HG02973 (cell line): ENCODE results near the gene CACNA1C.

Source experiments
- ATAC-seq: cut with Tn5 transposase; IDR thresholded peaks from one replicate; pipeline ENCODE4 v1.9.1; 2021; ENCODE audit warnings: moderate library complexity; ENCODE audit not compliant: unreplicated experiment

The CACNA1C gene

DNA sequence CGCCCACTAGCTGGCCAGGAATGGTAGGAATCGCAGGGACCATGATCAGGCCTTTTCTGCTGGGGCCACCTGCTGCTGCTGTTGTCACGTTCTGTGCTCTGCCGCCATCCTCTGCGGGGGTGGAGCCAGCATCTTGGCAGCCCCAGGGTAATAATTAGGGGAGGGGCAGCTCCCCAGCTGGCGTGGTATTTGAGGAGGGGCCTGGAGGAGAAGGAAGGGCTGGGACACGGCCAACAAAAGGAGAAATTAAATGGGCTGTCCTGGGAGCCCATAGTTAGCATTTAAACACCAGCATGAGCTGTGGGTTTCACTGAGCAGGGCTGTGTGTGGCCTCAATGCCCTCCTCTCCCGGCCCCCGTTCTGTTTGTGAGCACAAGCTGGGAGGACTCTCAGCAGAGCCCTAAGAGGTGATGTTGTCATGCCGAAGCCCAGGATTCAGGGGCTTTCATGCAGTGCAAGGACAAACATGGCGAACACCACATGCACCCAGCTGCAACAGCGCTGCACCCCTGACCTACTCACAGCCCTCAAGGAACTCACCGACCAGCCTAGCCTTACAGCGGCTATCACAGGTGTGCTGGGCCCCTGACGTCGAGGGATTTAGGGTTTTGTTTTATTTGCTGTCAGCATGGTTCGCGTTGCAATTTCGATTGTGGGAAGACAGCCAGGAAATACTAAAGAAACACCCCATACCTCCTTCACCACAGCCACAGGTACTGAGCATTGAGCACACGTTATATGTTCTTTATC, 324.3 kb downstream of the CACNA1C start:
- no peak for ATAC-seq

DNA sequence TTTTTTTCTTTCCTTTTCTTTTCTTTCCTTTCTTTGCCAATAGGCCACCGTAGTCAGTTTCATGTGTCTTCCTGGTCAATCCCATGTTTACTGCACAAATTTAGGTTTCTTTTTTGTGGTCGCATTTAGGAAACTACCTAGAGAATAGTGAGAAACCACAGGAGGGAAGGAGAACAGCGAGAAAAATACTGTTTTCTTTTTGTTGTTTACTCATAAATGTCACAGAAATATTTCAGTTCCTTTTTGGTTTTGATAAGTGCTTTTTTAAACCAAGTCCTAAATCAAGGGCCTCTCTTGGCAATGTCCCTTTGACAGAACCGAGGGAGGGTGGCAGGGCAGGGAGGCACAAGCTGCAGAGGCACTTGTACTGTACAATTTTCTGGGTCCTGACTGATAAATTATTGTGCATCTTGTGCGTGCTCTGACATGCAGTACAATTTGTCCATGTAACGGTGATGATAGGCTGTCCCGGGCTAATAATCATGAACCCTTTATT, 326.1 kb downstream of the CACNA1C start:
- ATAC-seq: no peak

DNA sequence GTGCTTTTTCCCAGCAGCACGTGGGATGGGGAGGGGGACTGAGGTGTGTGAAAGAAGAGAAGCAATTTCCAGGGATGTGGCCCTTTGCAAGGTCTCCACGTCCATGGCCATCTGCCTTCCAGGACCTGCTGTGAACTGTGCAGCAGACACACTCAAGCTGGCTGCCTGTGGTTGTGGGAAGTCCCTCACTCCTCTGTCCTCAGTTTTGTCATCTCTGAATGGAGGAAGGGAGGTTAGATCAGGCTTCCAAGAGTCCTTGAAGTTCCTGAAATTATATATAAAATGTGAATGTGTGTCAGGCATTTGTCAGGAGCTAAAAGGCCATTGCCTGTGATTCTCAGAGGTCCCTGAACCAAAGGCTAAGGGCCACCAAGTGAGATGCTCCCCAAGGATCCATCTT, 328.2 kb downstream of the CACNA1C start:
- no peak for ATAC-seq

DNA sequence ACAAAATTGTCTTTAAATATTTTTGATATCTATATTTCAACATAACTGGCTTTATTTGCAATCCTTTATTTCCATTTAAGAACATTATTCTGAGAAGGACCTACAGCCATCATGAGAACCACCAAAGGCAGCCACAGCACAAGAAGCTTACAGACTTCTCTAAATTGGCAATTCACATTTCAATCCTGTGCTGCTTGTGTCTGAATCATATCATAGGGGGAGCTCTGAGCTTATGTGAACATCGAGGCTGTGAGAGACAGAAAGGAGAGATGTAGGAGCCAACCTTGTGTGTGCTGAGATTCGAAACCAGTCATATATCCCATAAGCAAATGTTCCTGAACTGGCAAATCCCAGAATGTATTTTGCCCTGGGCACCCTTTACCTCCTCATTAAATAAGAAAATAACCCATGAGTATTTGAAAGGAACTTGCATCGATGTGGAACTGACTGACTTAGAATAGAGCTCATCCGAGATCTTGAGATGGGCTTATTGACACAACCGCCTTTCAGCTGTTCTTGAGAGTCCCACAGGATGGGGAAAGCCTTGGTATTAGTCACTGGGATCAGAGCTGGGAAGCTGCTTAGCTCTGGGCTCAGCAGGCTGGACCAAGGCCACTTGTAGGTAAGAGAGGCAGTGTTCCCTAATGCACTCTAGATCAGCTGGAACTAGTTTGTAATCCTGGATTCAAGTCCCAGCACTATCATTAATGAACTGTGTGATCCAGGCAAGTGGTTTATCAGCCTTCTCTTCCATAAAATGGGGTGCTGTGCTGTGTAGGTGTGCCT, 329.8 kb downstream of the CACNA1C start:
- no peak for ATAC-seq

DNA sequence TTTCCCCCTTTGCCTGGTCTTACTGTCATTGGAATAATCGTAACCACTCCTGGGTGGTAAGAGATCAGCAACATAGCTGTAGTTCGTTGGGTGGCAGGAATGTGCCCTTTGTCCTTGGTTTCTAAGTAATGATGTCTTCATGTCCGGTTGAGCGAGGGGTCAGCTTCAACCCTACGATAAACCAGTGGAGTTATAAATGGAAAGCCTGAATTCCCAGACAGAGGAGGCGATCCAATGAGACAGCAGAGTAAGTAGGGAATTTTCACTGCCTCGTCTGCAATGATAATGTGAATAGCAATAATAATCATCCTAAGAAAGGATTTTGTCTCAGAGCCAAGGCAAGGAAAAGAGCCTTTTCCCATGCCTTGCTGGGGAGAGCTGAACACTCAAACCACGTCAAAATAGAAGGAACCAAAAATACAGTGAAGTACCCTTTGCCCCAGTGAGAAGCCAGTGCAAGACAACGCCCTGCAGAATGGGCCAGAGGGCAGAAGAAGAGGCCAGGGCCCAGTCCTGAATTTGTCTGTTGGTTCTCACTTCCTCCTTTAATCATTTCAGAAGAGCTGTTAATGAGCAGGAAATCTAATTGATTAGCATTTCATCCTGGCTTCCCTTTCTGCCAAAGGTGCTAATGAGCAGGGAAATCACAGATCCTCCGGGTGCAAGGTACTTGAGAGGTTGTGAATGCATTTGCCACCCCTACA, 330.7 kb downstream of the CACNA1C start:
- ATAC-seq: no peak

DNA sequence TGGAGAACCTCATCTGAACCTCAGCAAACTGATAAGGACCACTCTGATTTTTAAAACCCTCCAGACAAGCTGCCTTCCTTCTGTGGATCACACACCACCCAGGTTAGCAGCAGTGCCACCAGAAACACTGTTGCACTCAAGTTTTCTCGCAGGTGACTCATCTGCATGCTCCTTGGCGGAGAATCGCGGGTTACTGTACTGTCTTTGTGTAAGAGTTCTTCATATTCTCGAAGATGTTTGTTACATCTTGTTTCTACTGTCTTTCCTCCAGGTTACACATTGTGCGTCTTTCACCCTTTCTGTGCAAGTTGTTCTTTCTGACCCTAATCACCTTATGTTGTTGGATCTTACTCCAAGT, 331.2 kb downstream of the CACNA1C start:
- ATAC-seq: no peak

DNA sequence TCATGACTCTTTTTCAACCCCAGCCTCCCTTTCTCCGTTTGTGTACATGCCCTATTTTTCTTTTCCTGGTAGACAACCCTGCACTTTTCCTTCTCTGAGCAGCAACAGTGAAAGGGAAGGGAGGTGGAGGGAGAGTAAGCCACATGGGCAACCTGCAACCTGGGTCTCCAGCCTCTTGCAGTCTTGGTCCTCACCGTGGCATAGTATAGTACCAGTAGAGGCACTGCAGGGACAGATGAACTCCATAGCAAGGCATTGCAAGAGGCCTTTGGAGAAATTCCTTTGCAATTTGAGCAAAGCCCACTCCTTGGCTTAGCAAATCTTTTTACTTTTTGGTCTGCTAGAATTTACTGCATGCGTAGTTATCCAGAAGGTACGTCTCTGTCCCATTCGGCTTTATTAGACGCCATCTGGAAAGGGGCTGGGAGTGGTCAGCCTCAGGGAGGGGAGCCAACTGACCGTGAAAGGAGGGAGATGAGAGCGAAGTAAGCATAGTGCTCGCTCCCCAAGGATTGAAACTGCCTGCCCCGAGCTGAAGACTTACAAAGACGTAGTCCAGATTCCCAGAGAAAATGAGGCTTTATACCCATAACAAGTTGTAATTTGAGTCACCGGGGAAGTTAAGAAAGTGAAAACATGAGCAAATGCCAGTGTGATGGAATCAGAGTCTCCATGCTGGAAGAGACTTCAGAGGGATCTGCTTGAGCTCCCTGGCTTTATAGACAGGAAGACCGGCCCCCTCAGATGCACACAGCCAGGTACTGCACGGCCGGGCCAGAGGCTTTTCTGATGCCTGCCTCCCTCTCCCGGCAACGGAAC, 332.0 kb downstream of the CACNA1C start:
- ATAC-seq: no peak

DNA sequence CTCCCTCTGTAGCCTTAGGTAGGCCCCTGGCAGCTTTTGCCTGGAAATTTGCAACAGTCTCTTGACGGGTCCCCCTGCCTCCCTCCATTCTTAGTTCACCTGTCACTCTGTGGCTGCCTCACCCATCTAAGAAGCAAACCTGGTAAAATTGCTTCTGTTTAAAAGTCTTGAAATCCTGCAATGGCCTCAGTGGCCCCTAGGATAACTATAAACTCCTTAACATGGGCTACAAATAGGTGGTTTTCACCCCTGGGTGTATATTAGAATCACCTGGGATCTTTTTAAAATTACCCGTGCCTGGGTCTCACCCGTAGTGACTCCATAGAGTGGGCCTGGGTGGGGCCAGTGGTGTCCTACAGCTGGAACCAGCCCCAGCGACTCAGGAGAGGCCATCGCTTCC, 332.7 kb downstream of the CACNA1C start:
- no peak for ATAC-seq

DNA sequence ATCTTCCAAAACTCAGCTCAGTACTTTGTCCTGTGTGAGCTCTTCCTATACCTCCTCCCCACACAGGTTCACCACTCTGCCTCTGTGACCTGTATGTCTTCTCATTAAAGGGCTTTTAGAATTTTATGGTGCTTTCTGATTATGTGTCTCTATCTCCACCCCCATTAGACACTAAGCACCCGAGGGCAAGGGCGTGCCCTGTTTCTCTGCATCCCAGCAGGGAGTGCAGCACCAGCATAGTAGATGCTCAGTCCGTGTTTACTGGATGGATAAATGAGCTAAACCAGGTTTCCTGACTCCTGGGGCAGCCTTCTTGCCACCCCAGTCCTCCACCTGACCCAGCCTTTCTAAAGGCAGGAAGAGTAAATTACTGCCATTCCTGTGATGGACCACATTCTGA, 333.8 kb downstream of the CACNA1C start:
- ATAC-seq: no peak

DNA sequence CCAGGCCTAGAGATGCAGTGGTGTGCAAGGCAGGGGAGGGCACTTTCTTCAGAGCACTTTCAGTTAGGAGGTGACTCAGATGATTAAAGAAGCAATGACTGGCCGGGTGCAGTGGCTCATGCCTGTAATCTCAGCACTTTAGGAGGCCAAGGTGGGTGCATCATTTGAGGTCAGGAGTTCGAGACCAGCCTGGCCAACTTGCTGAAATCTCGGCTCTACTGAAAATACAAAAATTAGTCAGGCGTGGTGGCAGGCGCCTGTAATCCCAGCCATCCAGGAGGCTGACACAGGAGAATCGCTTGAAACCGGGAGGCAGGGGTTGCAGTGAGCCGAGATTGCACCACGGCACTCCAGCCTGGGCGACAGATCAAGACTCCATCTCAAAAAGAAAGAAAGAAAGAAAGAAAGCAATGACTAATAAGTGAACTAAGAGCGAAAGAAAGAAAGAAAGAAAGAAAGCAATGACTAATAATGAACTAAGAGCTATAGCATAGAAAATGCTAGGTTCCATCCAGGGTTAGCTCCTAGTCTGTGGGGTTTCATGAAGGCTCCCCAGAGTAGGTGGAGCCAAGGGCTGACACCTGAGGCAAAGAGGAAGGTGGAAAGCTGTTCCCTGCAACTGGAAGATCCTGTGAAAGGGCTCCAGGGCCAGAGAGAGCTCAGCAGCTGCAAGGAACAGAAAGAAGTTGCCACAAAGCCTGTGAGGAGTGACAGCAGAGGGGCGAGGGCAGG, 334.5 kb downstream of the CACNA1C start:
- peak; percentile 84 for ATAC-seq

DNA sequence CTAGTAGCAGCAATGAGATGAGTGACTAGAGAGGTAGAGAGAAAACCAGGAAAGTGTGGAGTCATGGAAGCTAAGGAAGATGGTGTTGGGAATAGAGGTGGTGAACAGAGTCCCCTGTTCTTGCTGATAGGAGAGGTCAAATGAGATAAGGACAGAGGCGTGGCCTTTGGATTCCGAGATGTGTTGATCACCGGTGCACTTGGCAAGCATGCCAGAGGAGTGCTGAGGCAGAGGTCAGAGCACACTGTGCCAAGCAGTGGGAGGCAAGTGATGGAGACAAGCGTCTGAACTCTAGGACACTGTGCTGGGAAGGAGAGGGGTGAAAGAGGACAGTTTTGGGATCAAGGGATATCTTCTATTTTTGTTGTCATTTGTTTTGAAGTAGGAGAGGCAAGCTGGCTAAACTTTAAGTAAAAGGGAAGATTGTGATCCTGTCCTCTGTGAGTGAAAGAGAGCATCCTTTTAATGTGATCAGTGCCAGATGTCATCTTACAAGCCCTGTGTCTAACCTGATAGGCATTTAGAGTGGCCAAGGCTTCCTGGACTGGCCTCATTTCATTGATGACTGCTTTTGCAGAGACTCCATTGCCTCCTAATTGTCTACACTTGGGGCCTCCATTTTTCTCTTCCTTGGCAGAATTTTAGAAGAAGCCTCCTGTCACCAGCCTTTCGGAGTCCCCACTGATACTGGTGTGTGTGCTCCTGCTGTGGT, 336.4 kb downstream of the CACNA1C start:
- ATAC-seq: no peak

DNA sequence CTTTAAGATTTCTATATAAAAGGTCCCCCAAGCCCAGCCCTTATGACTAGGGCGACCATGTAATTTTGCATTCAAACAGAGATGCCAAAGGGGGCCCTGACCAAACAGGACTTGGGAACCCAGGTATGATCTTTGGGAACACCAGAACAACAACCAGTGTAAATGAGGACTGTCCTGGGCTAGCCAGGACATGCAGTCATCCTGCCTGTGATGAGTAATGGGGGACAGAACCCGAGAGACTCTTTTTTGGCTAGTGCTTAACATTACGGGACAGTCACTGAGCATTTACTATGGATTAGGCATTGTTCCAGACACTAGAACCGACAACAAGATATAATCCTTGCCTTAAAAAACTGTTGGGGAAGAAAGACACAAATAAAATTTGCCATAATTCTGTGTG, 337.3 kb downstream of the CACNA1C start:
- no peak for ATAC-seq

DNA sequence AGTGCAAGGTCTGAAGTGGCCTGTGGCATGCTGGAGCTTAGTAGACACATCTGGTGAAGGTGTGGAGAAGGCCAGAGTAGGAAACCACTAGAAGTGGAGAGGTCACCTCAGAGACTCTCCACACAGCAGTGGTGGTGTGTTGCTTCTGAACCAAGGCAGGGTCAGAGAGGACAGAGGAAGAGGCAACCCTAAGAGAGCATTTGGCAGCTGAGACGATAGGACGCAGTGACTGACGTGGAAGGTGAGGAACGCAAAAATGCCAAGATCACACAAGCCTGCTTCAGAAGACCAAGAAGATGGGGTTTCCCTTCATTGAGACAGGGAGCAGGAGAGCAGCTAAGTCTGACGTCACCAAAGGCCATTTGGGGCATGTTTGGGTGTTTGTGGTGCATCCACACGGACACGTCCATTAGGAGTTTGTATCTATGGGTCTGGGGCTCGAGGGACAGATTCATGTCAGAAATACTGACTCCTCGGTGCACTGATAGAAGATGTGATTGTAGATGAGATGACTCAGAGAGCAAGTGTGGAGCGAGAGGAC, 338.1 kb downstream of the CACNA1C start:
- no peak for ATAC-seq

DNA sequence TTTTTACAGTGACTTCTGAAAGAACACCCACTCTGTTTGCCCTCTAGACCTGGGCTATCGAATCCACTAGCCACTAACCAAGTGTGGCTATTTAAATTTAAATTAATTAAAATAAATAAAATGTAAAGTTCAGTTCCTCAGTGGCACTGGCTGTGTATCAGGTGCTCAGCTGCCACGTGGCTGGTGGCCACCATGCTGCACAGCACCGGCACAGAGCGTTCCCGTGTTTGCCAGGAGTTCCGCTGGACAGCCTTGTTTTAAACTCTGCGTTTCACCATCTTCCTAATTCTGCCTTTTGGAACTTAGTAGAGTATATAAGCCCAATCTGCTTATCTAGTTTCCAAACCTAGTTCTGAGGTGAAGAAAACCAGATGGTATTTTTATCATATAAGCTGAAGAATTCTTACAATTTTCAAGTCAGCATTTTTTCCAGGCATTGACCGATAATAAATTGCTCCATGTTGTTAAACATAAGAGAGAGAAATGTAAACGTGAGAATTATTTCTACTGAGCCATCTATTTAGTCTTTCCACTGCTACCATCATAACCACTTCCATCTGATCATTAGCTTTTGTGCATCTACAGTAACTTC, 339.0 kb downstream of the CACNA1C start:
- no peak for ATAC-seq

DNA sequence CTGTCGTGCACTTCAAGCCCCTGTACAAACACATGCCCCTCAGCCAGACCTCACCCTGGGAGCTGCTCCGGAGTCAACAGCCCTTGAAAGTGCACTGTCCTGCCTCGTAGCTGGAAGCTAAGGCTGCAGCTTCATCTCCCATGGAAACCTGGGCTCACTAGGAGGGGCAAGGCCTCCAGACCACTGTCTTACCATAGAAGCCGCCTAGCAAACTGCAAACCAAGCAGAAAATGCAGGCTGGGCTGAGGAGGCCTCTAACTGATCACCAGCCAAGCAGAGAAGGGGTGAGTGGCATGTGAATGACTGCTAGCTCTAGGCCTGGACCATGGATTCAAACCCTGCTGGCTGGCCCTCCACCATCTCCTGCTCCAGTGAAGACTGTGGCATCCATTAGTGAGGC, 340.2 kb downstream of the CACNA1C start:
- no peak for ATAC-seq

DNA sequence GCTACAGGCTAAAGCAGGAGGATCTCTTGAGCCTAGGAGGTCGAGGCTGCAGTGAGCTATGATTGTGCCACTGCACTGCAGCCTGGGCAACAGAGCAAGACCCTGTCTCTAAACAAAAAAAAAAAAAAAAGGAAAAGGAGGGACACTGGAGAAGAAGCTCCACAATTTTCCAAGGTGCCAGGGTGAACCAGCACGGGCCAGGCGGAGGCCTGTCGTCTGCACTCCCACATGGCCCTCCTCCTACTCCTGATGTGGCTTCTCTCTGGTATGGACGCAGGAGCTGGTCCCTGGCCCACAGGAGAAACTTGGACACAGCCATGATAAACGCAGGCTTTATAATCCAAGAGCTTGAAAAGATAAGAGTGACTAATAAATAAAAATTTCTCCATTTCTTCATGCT, 341.2 kb downstream of the CACNA1C start:
- ATAC-seq: no peak

DNA sequence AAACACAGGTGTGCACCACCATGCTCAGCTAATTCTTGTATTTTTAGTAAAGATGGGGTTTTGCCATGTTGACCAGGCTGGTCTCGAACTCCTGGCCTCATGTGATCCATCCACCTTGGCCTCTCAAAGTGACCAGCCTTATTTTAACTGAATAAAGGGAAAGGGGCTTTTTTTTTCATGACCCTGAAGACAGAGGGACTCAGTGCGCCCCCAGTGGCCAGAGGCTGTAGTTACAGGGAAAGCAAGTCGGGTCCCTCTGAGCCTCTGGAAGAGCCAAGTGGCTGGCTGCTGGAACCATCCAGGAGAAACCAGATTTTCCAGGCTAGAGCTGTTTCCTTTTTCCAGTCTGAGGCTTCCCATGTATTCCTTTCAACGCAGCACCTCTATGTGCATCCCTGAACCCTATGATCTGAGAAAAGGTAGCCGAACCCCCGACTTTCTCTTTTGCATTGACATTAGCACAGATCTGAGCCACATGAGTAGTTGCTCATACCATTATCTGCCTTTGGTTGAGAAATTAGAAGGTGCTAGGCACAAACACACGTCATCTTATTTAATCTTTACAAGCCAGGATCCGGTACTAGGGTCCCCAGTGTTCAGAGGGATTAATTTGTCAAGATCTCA, 342.7 kb downstream of the CACNA1C start:
- ATAC-seq: no peak

DNA sequence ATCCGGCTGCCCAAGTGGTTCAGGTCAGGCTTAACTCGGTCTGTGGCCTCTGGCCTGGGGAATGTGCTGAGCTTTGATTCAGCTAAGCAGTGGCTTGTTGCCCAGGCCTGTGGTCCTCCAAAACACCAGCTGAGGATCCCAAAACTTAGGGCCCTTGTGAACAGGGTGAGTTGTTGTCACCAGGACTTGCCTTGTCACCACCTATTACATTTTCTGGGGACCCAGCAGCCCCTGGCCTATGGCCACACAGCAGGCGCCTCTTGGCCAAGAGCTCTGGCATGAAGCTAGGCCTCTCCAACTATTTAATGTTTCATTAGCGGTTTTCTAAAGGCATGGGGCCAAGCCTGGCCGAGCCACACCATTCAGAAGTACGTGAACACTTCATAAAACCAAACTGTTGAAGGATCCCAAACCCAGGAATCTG, 343.7 kb downstream of the CACNA1C start:
- no peak for ATAC-seq
